GM20000 (cell line): ENCODE data around the gene MIEF1.

Experiments used
- DNase-seq: peaks from one replicate; pipeline ENCODE4 v3.0.0; 2012; ENCODE audit warnings: low spot score
- CTCF ChIP-seq: IDR thresholded peaks from 2 replicates; pipeline ENCODE4 v1.5.1; 2012; ENCODE audit warnings: mild to moderate bottlenecking, control low read depth; ENCODE audit errors: extremely low read depth, missing control alignments

MIEF1 gene

GRCh38 chr22:39545386-39546365 lies 43.6 kb downstream of the MIEF1 start:
- TF ChIP-seq CTCF, result no peak
- no peak for DNase-seq

- no peak for TF ChIP-seq CTCF
These were observed 44.9 kb downstream of the MIEF1 start for GRCh38 chr22:39546889-39547586.

GRCh38 chr22:39547587-39547947 lies 45.5 kb downstream of the MIEF1 start:
- no peak for TF ChIP-seq CTCF

More at GRCh38 chr22:39546889-39547586, 44.9 kb downstream of the MIEF1 start:
- DNase-seq, result no peak

GRCh38 chr22:39553429-39553828 lies 51.3 kb downstream of the MIEF1 start:
- DNase-seq, result no peak
- TF ChIP-seq CTCF, result no peak

More at GRCh38 chr22:39547587-39547947, 45.5 kb downstream of the MIEF1 start:
- no peak for DNase-seq

GRCh38 chr22:39554151-39554550 lies 52.1 kb downstream of the MIEF1 start:
- no peak for DNase-seq
- TF ChIP-seq CTCF, result no peak

- TF ChIP-seq CTCF, result no peak
These were observed 55.1 kb downstream of the MIEF1 start for GRCh38 chr22:39556970-39557841.

More at GRCh38 chr22:39556970-39557841, 55.1 kb downstream of the MIEF1 start:
- DNase-seq, result no peak
